ENCODE measurements around the gene PHLDA1.
A peak's percentile ranks its signal among the peaks of the same experiment; 100 is the strongest.

PHLDA1 gene

GRCh38 chr12:76031414-76032042 lies at the start of gene PHLDA1:
TSS of gene PHLDA1 (minus strand) at chr12:76031776.
- peak within 1 kb of the TSS; percentile 92 for H3K4me3 ChIP-seq (ENCODE audit: low read length)
- peaks cover 10% of the 10 kb centered on the region; the same call in 1 of the 2 replicates for H3K4me1 ChIP-seq (ENCODE audit: insufficient read depth, low read length)
- H3K27ac ChIP-seq (ENCODE audit: low read length), result peak within 1 kb of the TSS; percentile 41
- peaks cover 29% of the 10 kb centered on the region for H3K36me3 ChIP-seq (ENCODE audit: insufficient read depth, low read depth, low read length)
- H3K27me3 ChIP-seq (ENCODE audit: insufficient read depth, low read length), result no peaks in the 10 kb centered on the region; the same call in 1 of the 2 replicates
- H3K9ac ChIP-seq (ENCODE audit: low read depth, low read length), result peak within 1 kb of the TSS; percentile 88
- H3K9me3 ChIP-seq (ENCODE audit: insufficient read depth, low read depth, low read length), result no peaks in the 10 kb centered on the region

GRCh38 chr12:76080729-76081415 lies 49.3 kb upstream of the PHLDA1 start:
- H3K4me1 ChIP-seq (ENCODE audit: insufficient read depth, low read length), result peaks cover 48% of the 10 kb centered on the region
- peak overlapping the region; percentile 50; the same call in 1 of the 2 replicates for H3K9ac ChIP-seq (ENCODE audit: low read depth, low read length)
- H3K27me3 ChIP-seq (ENCODE audit: insufficient read depth, low read length), result no peaks in the 10 kb centered on the region
- H3K27ac ChIP-seq (ENCODE audit: low read length), result no peak overlapping the region
- H3K9me3 ChIP-seq (ENCODE audit: insufficient read depth, low read depth, low read length), result no peaks in the 10 kb centered on the region
- peak overlapping the region; percentile 100 for H3K4me3 ChIP-seq (ENCODE audit: low read length)
- peaks cover 52% of the 10 kb centered on the region for H3K36me3 ChIP-seq (ENCODE audit: insufficient read depth, low read depth, low read length)

GRCh38 chr12:76080017-76080728 lies 48.6 kb upstream of the PHLDA1 start:
- no peaks in the 10 kb centered on the region for H3K27me3 ChIP-seq (ENCODE audit: insufficient read depth, low read length)
- H3K4me3 ChIP-seq (ENCODE audit: low read length), result peak overlapping the region; percentile 100; the same call in 1 of the 2 replicates
- peaks cover 43% of the 10 kb centered on the region for H3K4me1 ChIP-seq (ENCODE audit: insufficient read depth, low read length)
- no peak overlapping the region for H3K27ac ChIP-seq (ENCODE audit: low read length)
- H3K36me3 ChIP-seq (ENCODE audit: insufficient read depth, low read depth, low read length), result peaks cover 56% of the 10 kb centered on the region
- no peaks in the 10 kb centered on the region for H3K9me3 ChIP-seq (ENCODE audit: insufficient read depth, low read depth, low read length)
- H3K9ac ChIP-seq (ENCODE audit: low read depth, low read length), result peak overlapping the region; percentile 31; the same call in 1 of the 2 replicates

DNA sequence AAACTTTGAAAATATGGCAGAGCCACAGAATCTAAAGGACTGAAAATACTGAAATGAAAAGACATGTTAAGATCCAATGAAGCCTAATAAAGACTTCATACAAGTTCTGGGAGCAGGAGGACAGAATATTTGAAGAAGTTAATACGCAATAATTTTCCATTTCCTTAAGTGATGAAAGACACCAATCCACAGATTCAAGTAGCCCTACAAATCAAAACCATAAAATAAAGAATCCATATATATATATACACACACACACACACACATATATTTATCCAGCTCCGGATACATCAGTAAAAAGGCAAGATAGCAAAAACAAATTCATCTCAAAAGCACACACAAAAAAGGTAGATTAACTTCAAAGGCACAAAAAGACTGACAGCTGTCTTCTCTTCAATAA lies 47.2 kb upstream of the PHLDA1 start:
- Histone ChIP-seq H3K36me3 (ENCODE audit: insufficient read depth, low read depth, low read length) (peaks cover 62% of the 10 kb centered on the region), H3K4me3 (ENCODE audit: low read length) (no peak overlapping the region), H3K4me1 (ENCODE audit: insufficient read depth, low read length) (peaks cover 44% of the 10 kb centered on the region), H3K27ac (ENCODE audit: low read length) (no peak overlapping the region), H3K9ac (ENCODE audit: low read depth, low read length) (no peak overlapping the region; the same call in 1 of the 2 replicates), H3K9me3 (ENCODE audit: insufficient read depth, low read depth, low read length) (no peaks in the 10 kb centered on the region), H3K27me3 (ENCODE audit: insufficient read depth, low read length) (no peaks in the 10 kb centered on the region)

DNA sequence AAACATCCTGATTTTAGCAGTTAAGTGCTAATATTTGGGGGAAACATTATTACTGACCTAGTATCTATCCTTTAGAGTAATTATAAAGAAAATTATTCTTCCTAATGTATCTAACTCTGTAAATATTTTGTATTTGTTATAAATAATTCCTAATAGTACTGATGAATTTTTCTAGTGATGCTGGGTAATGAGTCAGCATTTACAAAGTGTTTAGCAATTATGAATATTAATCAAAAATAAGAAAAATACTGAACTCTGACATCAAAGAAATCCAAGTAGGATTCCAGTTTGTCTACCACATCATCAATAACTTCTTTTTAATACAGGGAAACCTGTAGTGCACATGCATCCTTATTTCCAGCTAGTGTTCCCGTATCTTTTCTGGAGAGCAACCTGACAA lies 43.9 kb upstream of the PHLDA1 start:
- peaks cover 40% of the 10 kb centered on the region for H3K4me1 ChIP-seq (ENCODE audit: insufficient read depth, low read length)
- no peaks in the 10 kb centered on the region for H3K27me3 ChIP-seq (ENCODE audit: insufficient read depth, low read length)
- H3K4me3 ChIP-seq (ENCODE audit: low read length), result no peak overlapping the region
- H3K36me3 ChIP-seq (ENCODE audit: insufficient read depth, low read depth, low read length), result peaks cover 71% of the 10 kb centered on the region
- no peak overlapping the region for H3K27ac ChIP-seq (ENCODE audit: low read length)
- H3K9me3 ChIP-seq (ENCODE audit: insufficient read depth, low read depth, low read length), result no peaks in the 10 kb centered on the region
- no peak overlapping the region for H3K9ac ChIP-seq (ENCODE audit: low read depth, low read length)

DNA sequence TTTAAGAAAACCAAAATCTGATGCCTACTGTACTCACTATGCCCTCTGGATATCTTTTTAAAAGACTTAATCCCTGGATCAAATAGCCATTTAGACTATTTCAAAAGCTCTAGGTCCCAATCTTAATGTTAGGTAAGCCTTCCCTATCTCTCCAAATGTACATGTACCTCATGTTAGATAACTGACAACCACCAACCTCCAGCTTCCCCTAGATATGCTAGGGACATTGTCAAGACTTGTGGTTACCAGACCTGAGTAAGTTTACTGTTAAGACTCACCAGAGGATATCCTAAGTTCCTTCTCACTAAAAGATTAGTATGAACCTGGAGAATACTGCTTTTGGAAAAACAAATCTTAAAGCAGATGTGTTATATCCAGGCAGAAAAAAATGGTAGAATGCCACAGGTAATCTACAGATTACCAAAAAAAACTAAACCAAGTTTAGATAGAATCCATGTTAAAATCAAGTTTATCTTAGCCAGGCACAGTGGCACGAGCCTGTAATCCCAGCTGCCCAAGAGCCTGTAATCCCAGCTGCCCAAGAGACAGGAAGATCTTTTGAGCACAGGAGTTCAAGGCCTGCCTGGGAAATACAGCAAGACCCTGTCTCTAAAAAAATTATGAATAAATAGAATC lies 43.2 kb upstream of the PHLDA1 start:
- H3K27me3 ChIP-seq (ENCODE audit: insufficient read depth, low read length), result no peaks in the 10 kb centered on the region
- no peak overlapping the region for H3K27ac ChIP-seq (ENCODE audit: low read length)
- H3K4me1 ChIP-seq (ENCODE audit: insufficient read depth, low read length), result peaks cover 40% of the 10 kb centered on the region
- no peak overlapping the region for H3K9ac ChIP-seq (ENCODE audit: low read depth, low read length)
- no peak overlapping the region for H3K4me3 ChIP-seq (ENCODE audit: low read length)
- peaks cover 71% of the 10 kb centered on the region for H3K36me3 ChIP-seq (ENCODE audit: insufficient read depth, low read depth, low read length)
- H3K9me3 ChIP-seq (ENCODE audit: insufficient read depth, low read depth, low read length), result no peaks in the 10 kb centered on the region

DNA sequence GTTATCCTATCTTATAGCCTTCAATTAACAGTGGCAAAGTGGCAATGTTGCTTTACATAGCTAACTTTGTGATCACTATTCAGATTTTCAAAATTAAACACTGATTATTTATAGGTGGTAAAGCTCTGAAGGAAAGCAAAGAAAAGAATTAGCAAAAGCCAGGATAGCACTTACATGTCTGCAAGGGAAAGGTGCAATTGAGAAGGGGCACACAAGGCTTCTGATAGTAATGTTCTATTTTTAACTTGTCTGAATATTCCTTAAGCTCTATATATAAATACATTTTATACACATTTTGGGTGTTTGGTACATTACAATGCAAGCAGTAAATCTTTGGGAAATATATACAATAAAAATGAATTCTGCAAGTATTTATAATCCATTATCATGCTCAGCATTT lies 42.0 kb upstream of the PHLDA1 start:
- no peaks in the 10 kb centered on the region for H3K9me3 ChIP-seq (ENCODE audit: insufficient read depth, low read depth, low read length)
- H3K9ac ChIP-seq (ENCODE audit: low read depth, low read length), result no peak overlapping the region; the same call in 1 of the 2 replicates
- H3K27ac ChIP-seq (ENCODE audit: low read length), result no peak overlapping the region
- H3K27me3 ChIP-seq (ENCODE audit: insufficient read depth, low read length), result no peaks in the 10 kb centered on the region
- H3K4me3 ChIP-seq (ENCODE audit: low read length), result no peak overlapping the region
- H3K4me1 ChIP-seq (ENCODE audit: insufficient read depth, low read length), result peaks cover 43% of the 10 kb centered on the region
- peaks cover 72% of the 10 kb centered on the region for H3K36me3 ChIP-seq (ENCODE audit: insufficient read depth, low read depth, low read length)

GRCh38 chr12:76072568-76072967 lies 41.0 kb upstream of the PHLDA1 start:
- Histone ChIP-seq H3K9ac (ENCODE audit: low read depth, low read length) (0 out of 2 replicates have a peak overlapping the region, but pooled peaks have one; percentile 39), H3K9me3 (ENCODE audit: insufficient read depth, low read depth, low read length) (no peaks in the 10 kb centered on the region), H3K27ac (ENCODE audit: low read length) (no peak overlapping the region), H3K4me1 (ENCODE audit: insufficient read depth, low read length) (peaks cover 36% of the 10 kb centered on the region), H3K36me3 (ENCODE audit: insufficient read depth, low read depth, low read length) (peaks cover 75% of the 10 kb centered on the region), H3K4me3 (ENCODE audit: low read length) (no peak overlapping the region), H3K27me3 (ENCODE audit: insufficient read depth, low read length) (no peaks in the 10 kb centered on the region)

DNA sequence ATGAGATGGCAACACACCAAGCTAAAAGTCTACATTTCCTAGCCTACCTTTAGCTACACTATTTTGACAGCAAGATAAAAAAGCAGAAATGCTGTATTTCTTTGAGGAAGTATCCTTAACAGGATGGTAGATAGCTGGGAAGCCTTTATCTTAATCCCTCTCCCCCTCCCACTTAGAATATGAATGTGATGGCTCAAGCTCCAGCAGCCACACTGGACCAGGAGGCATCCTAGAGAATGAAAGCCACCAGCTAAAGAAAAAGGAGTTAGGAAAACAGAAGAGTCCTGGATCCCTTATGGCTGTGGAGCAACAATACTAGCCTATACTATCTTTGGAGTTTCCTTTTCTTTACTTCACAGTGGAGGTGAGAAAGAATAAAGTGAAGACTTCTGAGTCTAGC lies 37.8 kb upstream of the PHLDA1 start:
- Histone ChIP-seq H3K4me3 (ENCODE audit: low read length) (no peak overlapping the region), H3K27ac (ENCODE audit: low read length) (no peak overlapping the region), H3K9me3 (ENCODE audit: insufficient read depth, low read depth, low read length) (no peaks in the 10 kb centered on the region; the same call in 1 of the 2 replicates), H3K9ac (ENCODE audit: low read depth, low read length) (no peak overlapping the region), H3K4me1 (ENCODE audit: insufficient read depth, low read length) (peaks cover 30% of the 10 kb centered on the region; the same call in 1 of the 2 replicates), H3K36me3 (ENCODE audit: insufficient read depth, low read depth, low read length) (peaks cover 97% of the 10 kb centered on the region), H3K27me3 (ENCODE audit: insufficient read depth, low read length) (no peaks in the 10 kb centered on the region)

DNA sequence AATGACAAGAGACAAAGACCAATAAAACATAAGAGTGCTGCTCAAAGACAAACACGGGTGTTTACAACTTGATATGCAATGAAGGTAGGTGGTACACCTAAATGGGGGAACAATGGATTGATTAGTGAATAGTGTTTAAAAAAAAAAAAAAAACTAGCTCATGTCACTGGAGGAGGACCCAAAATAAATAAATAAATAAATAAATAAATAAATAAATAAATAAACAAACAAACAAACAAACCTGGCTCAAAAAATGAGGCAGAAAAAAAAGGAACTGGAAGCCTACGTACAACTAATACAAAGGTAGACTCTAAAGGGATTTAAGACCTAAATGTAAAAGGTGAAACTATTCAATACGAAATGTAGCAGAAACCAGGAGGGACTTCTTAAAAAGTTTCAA lies 34.3 kb upstream of the PHLDA1 start:
- Histone ChIP-seq H3K27ac (ENCODE audit: low read length) (no peak overlapping the region), H3K9me3 (ENCODE audit: insufficient read depth, low read depth, low read length) (no peaks in the 10 kb centered on the region; the same call in 1 of the 2 replicates), H3K9ac (ENCODE audit: low read depth, low read length) (no peak overlapping the region), H3K27me3 (ENCODE audit: insufficient read depth, low read length) (no peaks in the 10 kb centered on the region), H3K36me3 (ENCODE audit: insufficient read depth, low read depth, low read length) (peaks cover 99% of the 10 kb centered on the region), H3K4me3 (ENCODE audit: low read length) (no peak overlapping the region), H3K4me1 (ENCODE audit: insufficient read depth, low read length) (peaks cover 14% of the 10 kb centered on the region; the same call in 1 of the 2 replicates)

DNA sequence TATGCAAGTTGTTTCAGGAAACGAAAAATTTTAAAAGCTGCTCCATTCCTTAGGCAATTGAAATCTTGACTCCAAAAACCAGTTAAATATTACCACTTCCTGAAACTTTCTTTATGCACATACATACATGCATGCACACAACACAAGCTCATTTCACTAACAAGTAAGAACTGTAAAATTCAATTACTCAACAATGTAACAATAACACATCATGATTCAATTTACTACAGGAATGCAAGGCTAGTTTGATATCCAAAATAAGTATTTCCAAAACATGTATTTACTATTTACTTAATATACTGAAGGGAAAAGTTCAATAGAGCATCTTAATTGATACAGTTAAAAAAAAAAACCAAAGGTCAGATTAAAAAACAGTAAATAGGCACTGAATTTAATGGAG lies 33.3 kb upstream of the PHLDA1 start:
- no peaks in the 10 kb centered on the region; the same call in 1 of the 2 replicates for H3K9me3 ChIP-seq (ENCODE audit: insufficient read depth, low read depth, low read length)
- no peak overlapping the region for H3K9ac ChIP-seq (ENCODE audit: low read depth, low read length)
- no peak overlapping the region for H3K4me3 ChIP-seq (ENCODE audit: low read length)
- peaks cover 5% of the 10 kb centered on the region; the same call in 1 of the 2 replicates for H3K4me1 ChIP-seq (ENCODE audit: insufficient read depth, low read length)
- no peak overlapping the region for H3K27ac ChIP-seq (ENCODE audit: low read length)
- H3K27me3 ChIP-seq (ENCODE audit: insufficient read depth, low read length), result no peaks in the 10 kb centered on the region
- peaks cover 99% of the 10 kb centered on the region for H3K36me3 ChIP-seq (ENCODE audit: insufficient read depth, low read depth, low read length)
